CD14-positive monocyte (primary cell): ENCODE data around the gene CD247. TPM values are rescaled to one million over a fixed set of nuclear protein-coding genes. Genes with fewer than 3 reads are reported as not detected.
A peak's percentile ranks its signal among the peaks of the same experiment; 100 is the strongest.

Experiments
- DNase-seq, 3 donors: peaks; one replicate each; pipeline ENCODE4 v3.0.0-alpha.2; 2011 to 2022
- H2AFZ ChIP-seq: 2 replicates; pipeline ENCODE4 v1.6.0; 2012; ENCODE audit warnings: mild to moderate bottlenecking, low read depth, low read length, inconsistent platforms; ENCODE audit not compliant: insufficient read depth, poor library complexity, severe bottlenecking
- H3K27ac ChIP-seq, 2 donors: 1 replicate in 1 of 2; 2 replicates in 1 of 2; pipeline ENCODE4 v1.5.1; 2012 to 2013; ENCODE audit warnings: low read length in 2 of 2, control low read depth in 1 of 2, inconsistent platforms in 1 of 2, low read depth in 1 of 2, mild to moderate bottlenecking in 1 of 2
- H3K27me3 ChIP-seq, 2 donors: one replicate each; pipeline versions ENCODE4 v1.6.0 to v1.6.1; 2011 to 2013; ENCODE audit warnings: low read length in 2 of 2; ENCODE audit not compliant: control insufficient read depth in 2 of 2, insufficient read depth in 2 of 2
- H3K36me3 ChIP-seq, 2 donors: replicated peaks in 1 of 2; 1 replicate in 1 of 2; 2 replicates in 1 of 2; pipeline versions ENCODE4 v1.5.1 to v1.6.1; 2012 to 2013; ENCODE audit warnings: low read length in 2 of 2, control low read depth in 1 of 2, inconsistent platforms in 1 of 2, mild to moderate bottlenecking in 1 of 2; ENCODE audit not compliant: insufficient read depth in 2 of 2, control insufficient read depth in 1 of 2
- H3K4me1 ChIP-seq, 2 donors: 1 replicate in 1 of 2; 2 replicates in 1 of 2; pipeline versions ENCODE4 v1.5.1 to v1.6.1; 2012 to 2013; ENCODE audit warnings: low read length in 2 of 2, control low read depth in 1 of 2, inconsistent platforms in 1 of 2, mild to moderate bottlenecking in 1 of 2, moderate library complexity in 1 of 2; ENCODE audit not compliant: insufficient read depth in 2 of 2, control insufficient read depth in 1 of 2
- H3K4me2 ChIP-seq: replicated peaks from 2 replicates; pipeline ENCODE3; 2012; ENCODE audit warnings: low read length, moderate library complexity, mild to moderate bottlenecking; ENCODE audit not compliant: poor library complexity, severe bottlenecking; ENCODE audit errors: extremely low read depth
- H3K4me3 ChIP-seq, 3 experiments: fragments of 200-600 bp in 1 of 3; sonication (generic) in 1 of 3; replicated peaks in 1 of 3; 1 replicate in 2 of 3; 2 replicates in 1 of 3; pipeline ENCODE4 v1.5.1; 2011 to 2013; ENCODE audit warnings: low read length in 3 of 3, mild to moderate bottlenecking in 3 of 3, control low read depth in 2 of 3, low read depth in 2 of 3, inconsistent platforms in 1 of 3, moderate library complexity in 1 of 3
- H3K79me2 ChIP-seq: 2 replicates; pipeline ENCODE4 v1.6.0; 2012; ENCODE audit warnings: mild to moderate bottlenecking, control low read depth, inconsistent platforms, low read length, moderate library complexity; ENCODE audit not compliant: insufficient read depth
- H3K9ac ChIP-seq: 2 replicates; pipeline ENCODE4 v1.6.0; 2017; ENCODE audit warnings: low read length, mild to moderate bottlenecking; ENCODE audit not compliant: insufficient read depth, poor library complexity, severe bottlenecking
- H3K9me3 ChIP-seq, 2 donors: replicated peaks in 1 of 2; 1 replicate in 1 of 2; 2 replicates in 1 of 2; pipeline versions ENCODE4 v1.5.1 to v1.6.1; 2012 to 2013; ENCODE audit warnings: low read length in 2 of 2, control low read depth in 1 of 2; ENCODE audit not compliant: control insufficient read depth in 1 of 2, insufficient read depth in 1 of 2
- H4K20me1 ChIP-seq: 2 replicates; pipeline ENCODE4 v1.6.0; 2012; ENCODE audit warnings: mild to moderate bottlenecking, low read length, control low read depth, moderate library complexity; ENCODE audit not compliant: insufficient read depth
- H3K27ac Mint-ChIP-seq, 7 donors: one replicate each; pipeline ENCODE4 v1.8.0; 2020; ENCODE audit warnings: mild to moderate bottlenecking in 7 of 7, mixed read lengths in 7 of 7, moderate library complexity in 6 of 7, inconsistent platforms in 2 of 7
- H3K27me3 Mint-ChIP-seq, 3 donors: one replicate each; pipeline ENCODE4 v1.8.0; 2021 to 2022; ENCODE audit warnings: low read depth in 3 of 3, mild to moderate bottlenecking in 3 of 3, mixed read lengths in 3 of 3, moderate library complexity in 3 of 3, inconsistent platforms in 1 of 3
- H3K36me3 Mint-ChIP-seq, 2 donors: one replicate each; pipeline ENCODE4 v1.8.0; 2020; ENCODE audit warnings: mixed read lengths in 2 of 2, inconsistent platforms in 1 of 2, mild to moderate bottlenecking in 1 of 2
- H3K4me1 Mint-ChIP-seq: one replicate; pipeline ENCODE4 v1.8.0; 2020; ENCODE audit warnings: mild to moderate bottlenecking, mixed read lengths
- H3K4me3 Mint-ChIP-seq, 2 donors: one replicate each; pipeline ENCODE4 v1.8.0; 2020; ENCODE audit warnings: mild to moderate bottlenecking in 2 of 2, mixed read lengths in 2 of 2, moderate library complexity in 1 of 2
- H3K9me3 Mint-ChIP-seq, 7 donors: one replicate each; pipeline ENCODE4 v1.8.0; 2020 to 2022; ENCODE audit warnings: mixed read lengths in 7 of 7, mild to moderate bottlenecking in 6 of 7, moderate library complexity in 6 of 7, inconsistent platforms in 2 of 7
- CTCF ChIP-seq: fragments of 200-600 bp; IDR thresholded peaks from one replicate; pipeline ENCODE4 v1.8.0; 2022; ENCODE audit warnings: antibody characterized with exemption, mild to moderate bottlenecking
- WGBS: methylation state at CpG from one replicate; pipeline ENCODE4 v1.1.5; 2013; ENCODE audit warnings: missing lambda C conversion rate; ENCODE audit not compliant: insufficient coverage; 5-methylcytosine and 5-hydroxymethylcytosine counted together
- intact Hi-C, 2 donors: fragments of 100-400 bp; cut with micrococcal nuclease; formaldehyde crosslinking; loops; one replicate each; pipeline versions ENCODE4 v1.15.0 to v1.15.1; 2023
- polyA plus RNA-seq, 3 donors: library from polyadenylated mRNA; depleted of rRNA in 1 of 3; unstranded in 2 of 3; stranded (reverse) in 1 of 3; fragments of 300-500 nt in 2 of 3; fragments of >200 nt in 1 of 3; fragmentation: Illumina TruSeq in 2 of 3; gene quantifications; 1 replicate in 2 of 3; 2 replicates in 1 of 3; pipeline ENCODE4 v1.2.3, GENCODE V29; 2012 to 2021

CD247 gene
- polyA plus RNA-seq, 3 donors = 0.29 to 1.8 (median 1.6) TPM

- Mint-ChIP-seq H3K4me1 (peaks cover 11% of the 10 kb centered on the region), H3K36me3 (peaks cover 56 to 62% of the 10 kb centered on the region in 2 donors), H3K27me3 (peaks cover 0 to 4% (median 0%) of the 10 kb centered on the region in 3 donors), H3K9me3 (peaks cover 0 to 1% (median 0%) of the 10 kb centered on the region in 7 donors), H3K4me3 (no peak overlapping the region), H3K27ac (peak overlapping the region in 1 of 7 donors; percentile 43)
- no CpG with 5 or more reads among the region's 1 CpG for WGBS
- Histone ChIP-seq H3K4me1 (peaks cover 0 to 7% of the 10 kb centered on the region in 2 donors), H3K27me3 (no peaks in the 10 kb centered on the region), H3K27ac (no peak overlapping the region), H4K20me1 (no peaks in the 10 kb centered on the region), H3K9ac (no peak overlapping the region), H3K4me2 (no peak overlapping the region), H3K4me3 (no peak overlapping the region), H3K9me3 (no peaks in the 10 kb centered on the region), H3K36me3 (peaks cover 32 to 53% of the 10 kb centered on the region in 2 donors), H3K79me2 (no peaks in the 10 kb centered on the region), H2AFZ (no peak overlapping the region)
- intact Hi-C loops = no loop called here
- TF ChIP-seq CTCF = no peak
- DNase-seq = no peak
Measured at GRCh38 chr1:167416506-167416905, 101.8 kb downstream of the CD247 start.

DNA sequence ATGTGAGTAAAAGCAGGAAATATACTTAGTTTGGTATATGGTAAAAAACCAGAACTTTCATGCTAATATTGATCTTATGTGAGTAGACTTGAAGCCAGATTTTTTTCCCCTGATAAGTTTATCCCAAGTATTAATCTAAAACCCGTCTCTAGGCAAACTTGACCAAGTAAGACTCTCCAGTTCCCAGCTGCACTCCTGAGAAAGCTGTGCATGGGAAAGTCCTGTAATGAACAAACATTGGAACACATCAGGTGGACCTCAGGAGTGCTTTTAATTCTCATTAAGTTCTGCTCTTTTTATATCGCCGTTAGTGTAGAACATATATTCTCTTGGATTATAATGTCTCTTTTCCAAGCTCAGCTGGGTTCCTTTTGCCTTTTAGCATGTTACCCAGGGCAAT is 105.0 kb downstream of the CD247 start:
- WGBS = 100% methylated on average over 1 of the region's 3 CpGs
- Histone ChIP-seq H3K36me3 (peaks cover 34 to 68% of the 10 kb centered on the region in 2 donors), H4K20me1 (no peaks in the 10 kb centered on the region)

More for the DNA sequence above, 105.0 kb downstream of the CD247 start:
- peaks cover 0 to 4% (median 0%) of the 10 kb centered on the region in 3 donors for H3K27me3 Mint-ChIP-seq
- intact Hi-C loops = no loop called here
- H3K27me3 ChIP-seq = no peaks in the 10 kb centered on the region
- H3K9me3 ChIP-seq = no peaks in the 10 kb centered on the region
- H3K27ac ChIP-seq = no peak overlapping the region
- H3K27ac Mint-ChIP-seq = peak overlapping the region in 1 of 7 donors; percentile 56
- H3K4me1 Mint-ChIP-seq = peaks cover 2% of the 10 kb centered on the region
- no peak overlapping the region for H3K9ac ChIP-seq
- no peak overlapping the region for H3K4me2 ChIP-seq
- H3K4me1 ChIP-seq = no peaks in the 10 kb centered on the region
- no peaks in the 10 kb centered on the region for H3K79me2 ChIP-seq
- no peak for DNase-seq
- H2AFZ ChIP-seq = no peak overlapping the region
- H3K36me3 Mint-ChIP-seq = peaks cover 65 to 69% of the 10 kb centered on the region in 2 donors
- no peak overlapping the region for H3K4me3 Mint-ChIP-seq
- H3K4me3 ChIP-seq = no peak overlapping the region
- peaks cover 0 to 1% (median 0%) of the 10 kb centered on the region in 7 donors for H3K9me3 Mint-ChIP-seq
- TF ChIP-seq CTCF = no peak
